Measurements from ENCODE around the gene PRKAR2B.

The PRKAR2B gene

GRCh38 chr7:107065929-107066247 is 21.4 kb downstream of the PRKAR2B start:
- Histone ChIP-seq H3K4me3 (ENCODE audit: low read depth, low read length) (no peak overlapping the region), H3K36me3 (replicated peaks) (no peaks in the 10 kb centered on the region), H3K27me3 (replicated peaks) (no peaks in the 10 kb centered on the region), H3K27ac (no peak overlapping the region)
- no peak for DNase-seq
- no peak for TF ChIP-seq CTCF (IDR thresholded peaks at IDR 0.05; ENCODE audit: low read depth, low read length, missing control alignments)
- in situ Hi-C loops (cut with HindIII; ENCODE audit: low pct_ligation_motif_present, low sequenced_read_pairs): no loop called here

DNA sequence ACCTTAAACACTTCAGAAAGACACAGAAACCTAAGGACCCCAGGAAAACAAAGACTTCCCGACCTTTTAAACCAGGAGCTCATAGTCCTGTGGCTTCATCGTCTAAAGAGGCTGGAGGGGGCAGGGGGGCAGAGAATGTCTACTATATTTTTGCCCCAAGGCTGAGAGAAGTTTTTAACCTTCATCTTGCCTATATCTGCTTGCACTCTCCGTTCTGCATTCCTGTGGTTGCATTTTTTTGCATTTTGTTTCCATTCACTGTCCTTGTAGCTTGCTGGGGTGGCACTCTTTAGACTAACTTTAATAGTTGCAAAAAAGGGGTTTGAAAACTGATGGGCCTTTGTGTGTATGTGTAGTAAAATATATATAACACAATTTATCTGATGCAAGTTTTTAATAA is 23.7 kb downstream of the PRKAR2B start:
- DNase-seq: no peak
- no peak for TF ChIP-seq CTCF (IDR thresholded peaks at IDR 0.05; ENCODE audit: low read depth, low read length, missing control alignments)

GRCh38 chr7:107069457-107069856 is 25.0 kb downstream of the PRKAR2B start:
- in situ Hi-C loops (cut with HindIII; ENCODE audit: low pct_ligation_motif_present, low sequenced_read_pairs): no loop called here
- no peak for DNase-seq
- TF ChIP-seq CTCF (IDR thresholded peaks at IDR 0.05; ENCODE audit: low read depth, low read length, missing control alignments): no peak
- no peak overlapping the region for H3K27ac ChIP-seq
- no peak overlapping the region for H3K4me3 ChIP-seq (ENCODE audit: low read depth, low read length)
- no peaks in the 10 kb centered on the region for H3K27me3 ChIP-seq (replicated peaks)
- no peaks in the 10 kb centered on the region for H3K36me3 ChIP-seq (replicated peaks)

More for the DNA sequence above, 23.7 kb downstream of the PRKAR2B start:
- Histone ChIP-seq H3K4me3 (ENCODE audit: low read depth, low read length) (no peak overlapping the region), H3K27ac (no peak overlapping the region), H3K36me3 (replicated peaks) (no peaks in the 10 kb centered on the region), H3K27me3 (replicated peaks) (no peaks in the 10 kb centered on the region)
- in situ Hi-C loops (cut with HindIII; ENCODE audit: low pct_ligation_motif_present, low sequenced_read_pairs): no loop called here

DNA sequence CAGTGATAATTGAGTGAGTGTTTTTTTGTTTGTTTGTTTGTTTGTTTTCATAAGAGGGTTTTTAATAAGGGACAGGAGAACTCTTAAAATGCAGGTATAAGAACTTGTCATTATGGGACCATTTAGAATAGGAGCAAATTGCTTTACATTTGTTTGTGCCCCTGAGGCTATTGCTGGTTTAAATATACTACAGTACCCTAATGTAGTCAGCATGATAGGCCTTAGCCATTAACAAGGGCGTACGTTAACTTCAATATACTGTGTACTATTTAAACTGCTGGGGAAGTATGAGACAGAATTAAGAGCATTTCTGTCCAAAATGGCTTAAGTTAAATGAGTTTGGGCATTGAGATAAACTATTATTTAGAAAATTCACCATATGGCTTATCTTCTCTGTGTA is 26.2 kb downstream of the PRKAR2B start:
- no peak for DNase-seq
- Histone ChIP-seq H3K4me3 (ENCODE audit: low read depth, low read length) (no peak overlapping the region), H3K36me3 (replicated peaks) (no peaks in the 10 kb centered on the region), H3K27me3 (replicated peaks) (no peaks in the 10 kb centered on the region), H3K27ac (no peak overlapping the region)
- in situ Hi-C loops (cut with HindIII; ENCODE audit: low pct_ligation_motif_present, low sequenced_read_pairs): no loop called here
- TF ChIP-seq CTCF (IDR thresholded peaks at IDR 0.05; ENCODE audit: low read depth, low read length, missing control alignments): no peak

- H3K4me3 ChIP-seq (ENCODE audit: low read depth, low read length): no peak overlapping the region
- no peaks in the 10 kb centered on the region for H3K27me3 ChIP-seq (replicated peaks)
- H3K36me3 ChIP-seq (replicated peaks): no peaks in the 10 kb centered on the region
- DNase-seq: no peak
- H3K27ac ChIP-seq: no peak overlapping the region
- TF ChIP-seq CTCF (IDR thresholded peaks at IDR 0.05; ENCODE audit: low read depth, low read length, missing control alignments): no peak
- in situ Hi-C loops (cut with HindIII; ENCODE audit: low pct_ligation_motif_present, low sequenced_read_pairs): no loop called here
Measured at GRCh38 chr7:107071129-107071528, 26.6 kb downstream of the PRKAR2B start.

DNA sequence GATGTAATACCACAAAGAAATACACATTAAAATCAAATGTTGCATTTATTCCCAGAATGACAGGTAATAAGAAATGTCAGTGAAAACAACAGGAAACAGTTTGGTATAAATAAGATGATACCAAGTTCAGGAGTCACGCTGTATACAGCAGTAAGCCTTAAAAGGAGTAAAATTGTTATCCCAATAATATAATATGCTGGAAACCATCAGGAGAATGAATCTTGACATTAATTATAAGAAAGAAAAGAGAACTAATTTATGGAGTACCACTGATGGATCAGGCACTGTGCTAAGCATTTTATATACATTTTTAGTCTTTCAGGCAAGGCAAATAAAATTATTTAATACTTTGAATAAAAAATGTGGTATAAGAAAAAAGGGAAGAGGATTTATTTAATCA is 27.6 kb downstream of the PRKAR2B start:
- no peak for TF ChIP-seq CTCF (IDR thresholded peaks at IDR 0.05; ENCODE audit: low read depth, low read length, missing control alignments)
- no peak for DNase-seq
- H3K36me3 ChIP-seq (replicated peaks): no peaks in the 10 kb centered on the region
- no peak overlapping the region for H3K27ac ChIP-seq
- no peaks in the 10 kb centered on the region for H3K27me3 ChIP-seq (replicated peaks)
- in situ Hi-C loops (cut with HindIII; ENCODE audit: low pct_ligation_motif_present, low sequenced_read_pairs): no loop called here
- H3K4me3 ChIP-seq (ENCODE audit: low read depth, low read length): no peak overlapping the region
